DOHH2 (cell line): Measurements from ENCODE around the gene USP48.

Source experiments
- H3F3A ChIP-seq: fragments of 200-600 bp; sonication (generic), shearing (Covaris generic); 2 replicates; pipeline ENCODE4 v1.6.0; 2016; ENCODE audit warnings: antibody characterized with exemption, mild to moderate bottlenecking; ENCODE audit not compliant: control insufficient read depth, insufficient read depth
- H3K27ac ChIP-seq: fragments of 200-600 bp; sonication (generic); 2 replicates; pipeline ENCODE4 v1.5.1; 2014; ENCODE audit warnings: low read depth, mild to moderate bottlenecking, low read length, moderate library complexity
- H3K27me3 ChIP-seq: fragments of 200-600 bp; sonication (generic); 2 replicates; pipeline ENCODE4 v1.6.1; 2014; ENCODE audit warnings: mild to moderate bottlenecking, low read length, mixed read lengths; ENCODE audit not compliant: control insufficient read depth
- H3K36me3 ChIP-seq: fragments of 200-600 bp; sonication (generic); 2 replicates; pipeline ENCODE4 v1.6.1; 2014; ENCODE audit warnings: mild to moderate bottlenecking, low read length, moderate library complexity, mixed read lengths; ENCODE audit not compliant: control insufficient read depth
- H3K4me1 ChIP-seq: fragments of 200-600 bp; sonication (generic); 2 replicates; pipeline ENCODE4 v1.6.1; 2014; ENCODE audit warnings: mild to moderate bottlenecking, low read length, mixed read lengths; ENCODE audit not compliant: control insufficient read depth
- H3K4me2 ChIP-seq: fragments of 200-600 bp; sonication (generic); 2 replicates; pipeline ENCODE4 v1.6.0; 2014; ENCODE audit warnings: mild to moderate bottlenecking, low read length, moderate library complexity
- H3K4me3 ChIP-seq: fragments of 200-600 bp; sonication (generic); 2 replicates; pipeline ENCODE4 v1.5.1; 2014; ENCODE audit warnings: mild to moderate bottlenecking, low read length, mixed read lengths
- H3K79me2 ChIP-seq: fragments of 200-600 bp; sonication (generic); 2 replicates; pipeline ENCODE4 v1.6.1; 2014; ENCODE audit warnings: mild to moderate bottlenecking, low read length, mixed read lengths; ENCODE audit not compliant: control insufficient read depth
- H3K9me2 ChIP-seq: fragments of 200-600 bp; sonication (generic); replicated peaks from 2 replicates; pipeline ENCODE4 v1.6.1; 2014; ENCODE audit warnings: mild to moderate bottlenecking, low read length, mixed read lengths; ENCODE audit not compliant: control insufficient read depth
- H3K9me3 ChIP-seq: fragments of 200-600 bp; sonication (generic); 2 replicates; pipeline ENCODE4 v1.6.1; 2014; ENCODE audit warnings: antibody characterized with exemption, low read length, mixed read lengths; ENCODE audit not compliant: control insufficient read depth, insufficient read depth
- H4K20me1 ChIP-seq: fragments of 200-600 bp; sonication (generic); 2 replicates; pipeline ENCODE4 v1.6.0; 2014; ENCODE audit warnings: low read depth, mild to moderate bottlenecking, antibody characterized with exemption, low read length, moderate library complexity; ENCODE audit not compliant: control insufficient read depth, insufficient read depth
- EZH2phosphoT487 ChIP-seq: fragments of 200-600 bp; sonication (generic); IDR thresholded peaks from 2 replicates; pipeline ENCODE4 v1.6.1; 2017; ENCODE audit warnings: borderline replicate concordance, mild to moderate bottlenecking, antibody characterized with exemption, low read length, moderate library complexity, mixed read lengths
- TF ChIP-seq, protein P1 (sequence below): fragments of 200-600 bp; sonication (generic); IDR thresholded peaks from one replicate; pipeline ENCODE4 v1.5.1; 2014; ENCODE audit warnings: antibody characterized with exemption, mild to moderate bottlenecking, low read depth, low read length; ENCODE audit not compliant: poor library complexity, severe bottlenecking

USP48 gene

DNA sequence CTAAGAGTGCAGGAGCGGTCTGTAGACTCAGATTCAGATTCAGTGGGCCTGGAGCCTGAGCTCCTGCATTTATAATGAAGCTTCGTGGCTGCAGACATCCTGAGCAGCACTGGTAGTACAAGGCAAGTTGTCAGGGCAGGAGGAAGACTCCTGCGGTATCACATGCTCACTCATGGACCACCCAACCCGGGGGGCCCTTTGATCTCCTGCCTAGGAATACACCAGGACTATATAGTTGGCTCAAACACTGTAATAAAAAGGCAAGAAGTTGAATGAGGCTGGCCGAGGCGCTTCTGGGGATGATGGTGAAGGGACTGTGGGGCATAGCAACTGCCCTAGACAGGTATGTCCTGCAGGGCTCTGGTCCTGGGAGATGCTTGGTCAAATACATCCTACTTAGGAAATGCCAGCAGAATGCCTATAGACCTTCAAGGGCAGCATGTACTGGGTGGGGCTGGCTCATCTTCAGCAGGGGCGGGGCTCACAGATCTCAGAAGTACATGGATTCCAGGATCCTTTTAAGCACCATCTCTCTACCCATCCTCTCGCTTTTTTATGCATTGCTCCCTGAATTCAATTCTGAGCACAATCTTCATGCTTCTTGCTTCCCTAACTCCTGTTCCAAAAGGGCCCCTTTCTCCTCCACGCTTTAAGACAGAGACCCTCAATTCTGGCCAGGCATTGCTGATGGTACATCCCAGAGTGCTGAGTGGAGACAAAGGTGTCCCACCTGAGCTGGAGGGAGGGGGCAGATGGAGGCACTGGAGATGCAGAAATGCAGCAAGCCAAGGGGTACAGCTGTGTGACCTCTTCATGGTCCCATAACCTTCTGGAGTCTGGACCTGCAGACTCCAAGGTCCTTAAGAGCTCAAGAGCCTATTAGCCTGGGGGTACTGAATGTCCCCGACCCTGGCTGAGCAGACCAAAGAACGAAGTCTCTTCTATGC lies 111.7 kb downstream of the USP48 start:
- TF ChIP-seq, protein P1, sequence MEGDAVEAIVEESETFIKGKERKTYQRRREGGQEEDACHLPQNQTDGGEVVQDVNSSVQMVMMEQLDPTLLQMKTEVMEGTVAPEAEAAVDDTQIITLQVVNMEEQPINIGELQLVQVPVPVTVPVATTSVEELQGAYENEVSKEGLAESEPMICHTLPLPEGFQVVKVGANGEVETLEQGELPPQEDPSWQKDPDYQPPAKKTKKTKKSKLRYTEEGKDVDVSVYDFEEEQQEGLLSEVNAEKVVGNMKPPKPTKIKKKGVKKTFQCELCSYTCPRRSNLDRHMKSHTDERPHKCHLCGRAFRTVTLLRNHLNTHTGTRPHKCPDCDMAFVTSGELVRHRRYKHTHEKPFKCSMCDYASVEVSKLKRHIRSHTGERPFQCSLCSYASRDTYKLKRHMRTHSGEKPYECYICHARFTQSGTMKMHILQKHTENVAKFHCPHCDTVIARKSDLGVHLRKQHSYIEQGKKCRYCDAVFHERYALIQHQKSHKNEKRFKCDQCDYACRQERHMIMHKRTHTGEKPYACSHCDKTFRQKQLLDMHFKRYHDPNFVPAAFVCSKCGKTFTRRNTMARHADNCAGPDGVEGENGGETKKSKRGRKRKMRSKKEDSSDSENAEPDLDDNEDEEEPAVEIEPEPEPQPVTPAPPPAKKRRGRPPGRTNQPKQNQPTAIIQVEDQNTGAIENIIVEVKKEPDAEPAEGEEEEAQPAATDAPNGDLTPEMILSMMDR, result no peak
- TF ChIP-seq EZH2phosphoT487, result no peak
- Histone ChIP-seq H3K79me2 (no peaks in the 10 kb centered on the region), H3K4me1 (no peaks in the 10 kb centered on the region), H3K36me3 (no peaks in the 10 kb centered on the region), H3K4me2 (no peak overlapping the region), H3K9me3 (no peaks in the 10 kb centered on the region), H4K20me1 (no peaks in the 10 kb centered on the region), H3K27me3 (peaks cover 41% of the 10 kb centered on the region), H3K4me3 (no peak overlapping the region), H3F3A (peaks cover 3% of the 10 kb centered on the region; the same call in 1 of the 2 replicates), H3K27ac (no peak overlapping the region), H3K9me2 (no peaks in the 10 kb centered on the region)

DNA sequence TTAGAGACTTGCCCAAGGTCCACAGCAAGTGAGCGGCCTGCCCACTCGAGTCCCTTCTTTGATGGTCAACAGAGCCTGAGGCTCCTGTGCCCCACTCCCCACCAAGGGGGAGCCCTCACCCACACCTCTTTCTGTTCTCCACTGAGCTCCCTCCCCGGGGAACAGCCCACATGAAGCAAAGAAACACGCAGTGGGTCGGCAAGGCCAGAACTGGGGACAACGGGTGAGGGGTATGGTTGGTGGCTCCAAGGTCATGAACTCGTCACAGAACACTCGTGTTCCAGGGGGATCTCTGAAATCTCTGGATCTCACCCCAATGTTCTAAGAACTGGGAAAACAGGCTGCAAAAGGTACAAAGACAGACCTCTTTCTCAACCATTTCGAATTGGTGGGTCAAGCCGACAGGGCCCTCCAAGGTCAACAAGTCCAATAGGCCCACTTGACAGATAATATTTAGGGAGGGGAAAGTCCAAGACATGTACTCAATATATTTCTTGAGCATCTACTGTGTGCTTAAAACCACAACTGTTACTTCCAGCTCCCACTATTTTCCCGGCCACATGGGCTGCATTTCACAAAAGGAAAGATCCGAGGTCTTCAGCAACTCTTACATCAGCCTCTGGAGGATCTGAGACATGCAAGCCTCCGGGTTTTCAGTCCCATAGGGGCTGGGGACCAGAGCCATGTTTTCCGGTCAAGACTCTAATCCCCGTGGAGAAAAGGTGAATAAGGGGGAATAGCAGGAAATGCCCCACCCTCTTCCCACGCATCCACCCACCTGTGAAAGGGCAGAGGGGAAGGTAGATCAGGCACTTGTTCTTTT lies 112.7 kb downstream of the USP48 start:
- no peak for TF ChIP-seq EZH2phosphoT487
- TF ChIP-seq, protein P1, result no peak
- no peaks in the 10 kb centered on the region for H4K20me1 ChIP-seq
- peaks cover 2% of the 10 kb centered on the region; the same call in 1 of the 2 replicates for H3F3A ChIP-seq
- H3K27ac ChIP-seq, result no peak overlapping the region
- H3K36me3 ChIP-seq, result no peaks in the 10 kb centered on the region
- no peaks in the 10 kb centered on the region for H3K9me3 ChIP-seq
- H3K4me3 ChIP-seq, result no peak overlapping the region
- H3K9me2 ChIP-seq, result no peaks in the 10 kb centered on the region
- peaks cover 45% of the 10 kb centered on the region for H3K27me3 ChIP-seq
- H3K4me2 ChIP-seq, result no peak overlapping the region
- no peaks in the 10 kb centered on the region for H3K4me1 ChIP-seq
- no peaks in the 10 kb centered on the region for H3K79me2 ChIP-seq

DNA sequence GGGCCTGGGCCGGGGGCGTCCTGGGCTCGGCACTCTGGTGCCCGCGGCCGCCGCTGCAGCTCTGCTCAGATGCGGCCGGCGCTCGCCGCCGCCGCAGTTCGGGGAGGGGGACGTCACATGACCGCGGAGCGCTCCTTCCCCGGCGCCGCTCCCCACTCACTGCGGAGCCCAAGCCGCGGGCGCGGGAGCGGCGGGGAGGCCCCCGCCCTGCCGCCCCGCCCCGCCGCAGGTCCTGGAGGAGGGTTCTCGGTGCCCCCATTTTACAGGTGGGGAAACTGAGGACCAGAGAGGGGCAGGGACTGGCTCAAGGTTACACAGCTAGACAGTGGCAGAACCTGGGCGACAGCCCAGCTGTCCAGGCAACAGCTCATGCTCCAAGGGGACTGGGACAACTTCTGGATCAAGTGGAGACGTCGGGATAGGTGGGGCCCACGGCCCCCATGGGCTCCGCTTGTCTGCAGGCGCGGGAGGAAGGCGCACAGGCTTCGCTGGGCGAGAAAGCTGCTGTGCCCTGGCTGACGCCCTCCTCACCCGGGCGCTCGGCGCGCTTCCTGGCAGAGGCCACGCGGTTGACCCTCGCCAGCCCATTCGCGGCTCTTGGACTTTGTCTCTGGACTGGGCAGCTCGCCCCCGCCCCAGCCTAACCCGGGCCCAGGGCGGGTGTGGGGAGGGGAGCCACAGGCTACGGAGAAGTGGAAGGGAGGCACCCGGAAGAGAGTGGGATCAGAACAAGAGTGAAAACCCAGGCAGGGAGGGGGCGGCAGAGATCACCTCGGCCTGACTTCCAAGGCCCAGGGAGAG lies 113.5 kb downstream of the USP48 start, which contains the start of gene RAP1GAP:
Gene RAP1GAP, minus strand, starts transcription at position 100 of the 801 bp plus-strand sequence. CDS start 49,325 bp downstream, outside the sequence.
- no peak; the same call in 1 of the 2 replicates for TF ChIP-seq EZH2phosphoT487
- TF ChIP-seq, protein P1, result no peak
- H3K9me2 ChIP-seq, result no peaks in the 10 kb centered on the region
- H3K9me3 ChIP-seq, result no peaks in the 10 kb centered on the region
- no peaks in the 10 kb centered on the region for H4K20me1 ChIP-seq
- no peaks in the 10 kb centered on the region for H3K36me3 ChIP-seq
- no peaks in the 10 kb centered on the region for H3K4me1 ChIP-seq
- no peak within 1 kb of the TSS for H3K27ac ChIP-seq
- no peaks in the 10 kb centered on the region for H3K79me2 ChIP-seq
- 0 out of 2 replicates have a peak within 1 kb of the TSS, but pooled peaks have one; percentile 11 for H3K4me2 ChIP-seq
- H3K4me3 ChIP-seq, result no peak within 1 kb of the TSS
- peaks cover 50% of the 10 kb centered on the region for H3K27me3 ChIP-seq
- H3F3A ChIP-seq, result no peaks in the 10 kb centered on the region
